ENCODE results near the gene TESK2. TPM values are rescaled to one million over a fixed set of nuclear protein-coding genes. Genes with fewer than 3 reads are reported as not detected.
A peak's percentile ranks its signal among the peaks of the same experiment; 100 is the strongest.

Gene TESK2
- total RNA-seq, 1 donor from 2014 or later: 14.9 TPM

GRCh38 chr1:45351508-45351907 lies 139.5 kb downstream of the TESK2 start:
- Histone ChIP-seq H3K9me3 (ENCODE audit: low read depth) (no peaks in the 10 kb centered on the region), H2AFZ (replicated peaks) (no peak overlapping the region), H3K4me2 (no peak overlapping the region), H4K20me1 (ENCODE audit: low read depth) (no peaks in the 10 kb centered on the region), H3K9ac (no peak overlapping the region), H3K79me2 (ENCODE audit: low read depth) (no peaks in the 10 kb centered on the region), H3K27me3 (no peaks in the 10 kb centered on the region), H3K36me3 (no peaks in the 10 kb centered on the region), H3F3A (ENCODE audit: low read depth) (no peaks in the 10 kb centered on the region), H3K4me3 (no peak overlapping the region), H3K4me1 (no peaks in the 10 kb centered on the region), H3K27ac (no peak overlapping the region)
- Mint-ChIP-seq H3K4me1 (no peaks in the 10 kb centered on the region), H3K27me3 (ENCODE audit: insufficient read depth, low read depth) (peaks cover 6% of the 10 kb centered on the region), H3K27ac (no peak overlapping the region), H3K4me3 (no peak overlapping the region), H3K9me3 (no peaks in the 10 kb centered on the region), H3K36me3 (no peaks in the 10 kb centered on the region)
- TF ChIP-seq EZH2 (IDR thresholded peaks at IDR 0.05) (no peak), CTCF (IDR thresholded peaks at IDR 0.05) (no peak), EZH2phosphoT487 (IDR thresholded peaks at IDR 0.05) (no peak)
- DNase-seq (ENCODE audit: low spot score): no peak

GRCh38 chr1:45348966-45349677 lies 141.8 kb downstream of the TESK2 start:
- H3K4me3 ChIP-seq: no peak overlapping the region
- DNase-seq (ENCODE audit: low spot score): no peak
- no peaks in the 10 kb centered on the region for H4K20me1 ChIP-seq (ENCODE audit: low read depth)
- H3K27me3 Mint-ChIP-seq (ENCODE audit: insufficient read depth, low read depth): peaks cover 6% of the 10 kb centered on the region
- H3K4me1 Mint-ChIP-seq: no peaks in the 10 kb centered on the region
- H2AFZ ChIP-seq (replicated peaks): no peak overlapping the region
- H3K4me2 ChIP-seq: no peak overlapping the region
- H3K79me2 ChIP-seq (ENCODE audit: low read depth): no peaks in the 10 kb centered on the region
- no peak overlapping the region for H3K27ac ChIP-seq
- TF ChIP-seq CTCF (IDR thresholded peaks at IDR 0.05) (no peak), EZH2 (IDR thresholded peaks at IDR 0.05) (no peak), EZH2phosphoT487 (IDR thresholded peaks at IDR 0.05) (no peak)
- H3K36me3 ChIP-seq: no peaks in the 10 kb centered on the region
- peak overlapping the region; percentile 47 for H3K4me3 Mint-ChIP-seq
- H3K4me1 ChIP-seq: no peaks in the 10 kb centered on the region
- H3F3A ChIP-seq (ENCODE audit: low read depth): no peaks in the 10 kb centered on the region
- no peaks in the 10 kb centered on the region for H3K27me3 ChIP-seq
- peaks cover 6% of the 10 kb centered on the region for H3K36me3 Mint-ChIP-seq
- no peaks in the 10 kb centered on the region for H3K9me3 ChIP-seq (ENCODE audit: low read depth)
- no peak overlapping the region for H3K9ac ChIP-seq
- no peak overlapping the region for H3K27ac Mint-ChIP-seq
- no peaks in the 10 kb centered on the region for H3K9me3 Mint-ChIP-seq

GRCh38 chr1:45348609-45348965 lies 142.4 kb downstream of the TESK2 start:
- no peaks in the 10 kb centered on the region for H3K4me1 ChIP-seq
- no peak overlapping the region for H3K4me3 ChIP-seq
- TF ChIP-seq CTCF (IDR thresholded peaks at IDR 0.05): no peak
- TF ChIP-seq EZH2phosphoT487 (IDR thresholded peaks at IDR 0.05): no peak
- TF ChIP-seq EZH2 (IDR thresholded peaks at IDR 0.05): no peak
- Mint-ChIP-seq H3K9me3 (no peaks in the 10 kb centered on the region), H3K27me3 (ENCODE audit: insufficient read depth, low read depth) (peaks cover 6% of the 10 kb centered on the region), H3K4me3 (no peak overlapping the region), H3K4me1 (no peaks in the 10 kb centered on the region), H3K27ac (no peak overlapping the region), H3K36me3 (peaks cover 6% of the 10 kb centered on the region)
- H3K9ac ChIP-seq: no peak overlapping the region
- no peak for DNase-seq (ENCODE audit: low spot score)
- H3K27ac ChIP-seq: no peak overlapping the region
- H4K20me1 ChIP-seq (ENCODE audit: low read depth): no peaks in the 10 kb centered on the region
- H3K36me3 ChIP-seq: no peaks in the 10 kb centered on the region
- no peaks in the 10 kb centered on the region for H3K79me2 ChIP-seq (ENCODE audit: low read depth)
- H2AFZ ChIP-seq (replicated peaks): no peak overlapping the region
- H3K27me3 ChIP-seq: no peaks in the 10 kb centered on the region
- no peaks in the 10 kb centered on the region for H3F3A ChIP-seq (ENCODE audit: low read depth)
- no peak overlapping the region for H3K4me2 ChIP-seq
- H3K9me3 ChIP-seq (ENCODE audit: low read depth): no peaks in the 10 kb centered on the region
